ENCODE results near the gene POLR3F. TPM values are rescaled to one million over a fixed set of nuclear protein-coding genes. Genes with fewer than 3 reads are reported as not detected.
"Not testable (repeated sequence)": the region's sequence is repeated elsewhere in the genome, so short reads cannot be mapped to it uniquely, and the experiment has no call there.

The POLR3F gene
- 20.3 and 27.0 TPM in 2 replicates for total RNA-seq (2014; rRNA removed; shearing (Covaris generic))

- peak; percentile 96 for DNase-seq (ENCODE audit: low spot score)
Measured at GRCh38 chr20:18466894-18467730, at the start of gene POLR3F, which contains the start of gene DZANK1. TSS of gene POLR3F (plus strand) at chr20:18467390. CDS start at chr20:18467507, 117 bp downstream. TSS of gene DZANK1 (minus strand) at chr20:18467030. CDS start at chr20:18465358, 1,672 bp downstream.

GRCh38 chr20:18421608-18422007, 45.6 kb upstream of the POLR3F start:
- DNase-seq (ENCODE audit: low spot score), result no peak

GRCh38 chr20:18427214-18427613, 40.0 kb upstream of the POLR3F start:
- DNase-seq (ENCODE audit: low spot score), result no peak

- no peak for DNase-seq (ENCODE audit: low spot score)
Measured at GRCh38 chr20:18428490-18429173, 38.6 kb upstream of the POLR3F start.

- no peak for DNase-seq (ENCODE audit: low spot score)
Measured at GRCh38 chr20:18430172-18430826, 36.9 kb upstream of the POLR3F start.

- DNase-seq (ENCODE audit: low spot score), result no peak
Measured at GRCh38 chr20:18431206-18431605, 36.0 kb upstream of the POLR3F start.

- no peak for DNase-seq (ENCODE audit: low spot score)
Measured at GRCh38 chr20:18436847-18437246, 30.3 kb upstream of the POLR3F start.

GRCh38 chr20:18440403-18440802, 26.8 kb upstream of the POLR3F start:
- no peak for DNase-seq (ENCODE audit: low spot score)

- DNase-seq (ENCODE audit: low spot score), result no peak
Measured at GRCh38 chr20:18443886-18444285, 23.3 kb upstream of the POLR3F start.

- DNase-seq (ENCODE audit: low spot score), result no peak
Measured at GRCh38 chr20:18456600-18456999, 10.6 kb upstream of the POLR3F start.

- DNase-seq (ENCODE audit: low spot score), result no peak
Measured at GRCh38 chr20:18465536-18466200, 1.5 kb upstream of the POLR3F start.

- DNase-seq (ENCODE audit: low spot score), result no peak
Measured at GRCh38 chr20:18466574-18466893, 656 bp upstream of the POLR3F start.

GRCh38 chr20:18477218-18477617, 10.0 kb downstream of the POLR3F start:
- DNase-seq (ENCODE audit: low spot score), result no peak

GRCh38 chr20:18477821-18478220, 10.6 kb downstream of the POLR3F start:
- no peak for DNase-seq (ENCODE audit: low spot score)

GRCh38 chr20:18481596-18481995, 14.4 kb downstream of the POLR3F start:
- no peak for DNase-seq (ENCODE audit: low spot score)

- DNase-seq (ENCODE audit: low spot score), result no peak
Measured at GRCh38 chr20:18488301-18488700, 21.1 kb downstream of the POLR3F start.

GRCh38 chr20:18496042-18496441, 28.9 kb downstream of the POLR3F start:
- peak; percentile 5 for DNase-seq (ENCODE audit: low spot score)

- DNase-seq (ENCODE audit: low spot score), result peak; percentile 64
Measured at GRCh38 chr20:18496740-18497592, 29.8 kb downstream of the POLR3F start, which contains the start of gene RBBP9. TSS of gene RBBP9 (minus strand) at chr20:18497225. CDS start at chr20:18497167, 58 bp downstream.

GRCh38 chr20:18497603-18498002, 30.4 kb downstream of the POLR3F start:
- no peak for DNase-seq (ENCODE audit: low spot score)

GRCh38 chr20:18501672-18502071, 34.5 kb downstream of the POLR3F start:
- DNase-seq (ENCODE audit: low spot score), result not testable (repeated sequence)

All from A172 (cell line).